HepG2 (cell line): ENCODE results near the gene TANC2. TPM values are rescaled to one million over a fixed set of nuclear protein-coding genes. Genes with fewer than 3 reads are reported as not detected.

ENCODE experiments used
- ATAC-seq: fragments of 200-7000 bp; cut with Tn5 transposase; 3 replicates; pipeline ENCODE4 v1.9.1; 2020; ENCODE audit warnings: mild to moderate bottlenecking, moderate library complexity
- BruUV-seq: library from RNA; stranded (reverse); fragments of 400-500 nt; replicated peaks from 2 replicates; lab custom pipeline; 2021; lab: Mats Ljungman, UMichigan
- CTCF ChIA-PET: fragments of 300-600 bp; formaldehyde crosslinking; extraction: SDS; loops from one replicate; lab custom pipeline; 2021; ENCODE audit warnings: low total read pairs, inconsistent platforms, low intra/inter-chr PET ratio; lab: Yijun Ruan, JAX
- POLR2A ChIA-PET: fragments of 350-600 bp; sonication (Branson Sonifier 250); formaldehyde crosslinking; loops from one replicate; lab custom pipeline; 2020; ENCODE audit warnings: antibody characterized with exemption, inconsistent platforms; lab: Yijun Ruan, JAX
- DNase-seq: peaks from one replicate; pipeline ENCODE4 v3.0.0-alpha.2; 2015; ENCODE audit warnings: low spot score
- FAIRE-seq: peaks from 3 replicates; lab custom pipeline; 2011; peaks lifted over from hg19 to GRCh38; lab: Jason Lieb, UNC
- H2AFZ ChIP-seq: one replicate; pipeline ENCODE4 v1.6.1; 2011; ENCODE audit warnings: low read length, inconsistent platforms
- H3K27ac ChIP-seq: fragments of 300-600 bp; 3 replicates; pipeline ENCODE4 v1.8.0; 2011; ENCODE audit warnings: mixed run types, mild to moderate bottlenecking, mixed read lengths, low read length, inconsistent platforms; ENCODE audit not compliant: insufficient read depth; ENCODE audit errors: extremely low read length
- H3K27me3 ChIP-seq, 2 experiments: fragments of 200-600 bp in 1 of 2; 2 replicates in 1 of 2; 3 replicates in 1 of 2; pipeline versions ENCODE4 v1.6.0 to v1.8.0; 2011; ENCODE audit warnings: low read length in 2 of 2, mild to moderate bottlenecking in 2 of 2, moderate library complexity in 2 of 2, inconsistent platforms in 1 of 2; ENCODE audit not compliant: insufficient read depth in 2 of 2, control insufficient read depth in 1 of 2
- H3K36me3 ChIP-seq, 2 experiments: fragments of 200-600 bp in 1 of 2; replicated peaks in 1 of 2; 2 replicates in 1 of 2; 3 replicates in 1 of 2; pipeline versions ENCODE4 v1.5.1 to v1.8.0; 2011; ENCODE audit warnings: low read length in 2 of 2, inconsistent platforms in 1 of 2; ENCODE audit not compliant: insufficient read depth in 2 of 2, control insufficient read depth in 1 of 2
- H3K4me1 ChIP-seq: 2 replicates; pipeline ENCODE4 v1.5.1; 2012; ENCODE audit warnings: low read length, inconsistent platforms; ENCODE audit not compliant: insufficient read depth
- H3K4me2 ChIP-seq: 2 replicates; pipeline ENCODE4 v1.6.0; 2011; ENCODE audit warnings: low read depth, low read length, inconsistent platforms
- H3K4me3 ChIP-seq, 3 experiments: fragments of 200-600 bp in 1 of 3; sonication (generic), shearing (Covaris generic) in 1 of 3; replicated peaks in 1 of 3; 2 replicates each; pipeline ENCODE4 v1.5.1; 2011 to 2016; ENCODE audit warnings: low read length in 3 of 3, inconsistent platforms in 2 of 3, low read depth in 2 of 3, mild to moderate bottlenecking in 2 of 3, control low read depth in 1 of 3, mixed read lengths in 1 of 3; ENCODE audit not compliant: insufficient read depth in 1 of 3
- H3K79me2 ChIP-seq: one replicate; pipeline ENCODE4 v1.6.1; 2011; ENCODE audit warnings: low read length, inconsistent platforms; ENCODE audit not compliant: insufficient read depth
- H3K9ac ChIP-seq: 2 replicates; pipeline ENCODE4 v1.6.0; 2011; ENCODE audit warnings: mild to moderate bottlenecking, low read depth, low read length, inconsistent platforms; ENCODE audit not compliant: insufficient read depth
- H3K9me3 ChIP-seq: 2 replicates; pipeline ENCODE4 v1.5.1; 2012; ENCODE audit warnings: mild to moderate bottlenecking, low read length
- H4K20me1 ChIP-seq: 2 replicates; pipeline ENCODE4 v1.6.0; 2011; ENCODE audit warnings: inconsistent platforms, mild to moderate bottlenecking, low read length, moderate library complexity; ENCODE audit not compliant: insufficient read depth
- CREB3 ChIP-seq: sonication (generic); formaldehyde crosslinking; IDR thresholded peaks from 2 replicates; pipeline ENCODE4 v1.5.0; 2020; ENCODE audit warnings: missing genetic modification reagents
- KDM4B ChIP-seq: sonication (generic); formaldehyde crosslinking; IDR thresholded peaks from 2 replicates; pipeline ENCODE4 v1.4.0; 2020; ENCODE audit warnings: missing genetic modification reagents
- PRDM10 ChIP-seq: sonication (generic); formaldehyde crosslinking; IDR thresholded peaks from 2 replicates; pipeline ENCODE4 v1.4.0; 2020; ENCODE audit warnings: low read depth, missing genetic modification reagents
- ZBTB34 ChIP-seq: sonication (generic); formaldehyde crosslinking; IDR thresholded peaks from 2 replicates; pipeline ENCODE4 v1.8.0; 2022; ENCODE audit warnings: mild to moderate bottlenecking, missing genetic modification reagents
- ZBTB43 ChIP-seq: sonication (generic); formaldehyde crosslinking; conservative IDR thresholded peaks from 2 replicates; pipeline ENCODE4 v1.4.0; 2020; ENCODE audit warnings: missing genetic modification reagents
- ZFP36 ChIP-seq: fragments of 150-350 bp; IDR thresholded peaks from 2 replicates; pipeline ENCODE4 v1.6.1; 2018; ENCODE audit warnings: borderline replicate concordance, low read length, low read depth; ENCODE audit not compliant: partially characterized antibody
- ZNF160 ChIP-seq: sonication (generic); formaldehyde crosslinking; IDR thresholded peaks from 2 replicates; pipeline ENCODE4 v1.8.0; 2022; ENCODE audit warnings: mild to moderate bottlenecking, inconsistent platforms, missing genetic modification reagents
- ZNF343 ChIP-seq: sonication (generic); formaldehyde crosslinking; IDR thresholded peaks from 2 replicates; pipeline ENCODE4 v1.4.0; 2020; ENCODE audit warnings: mild to moderate bottlenecking, missing genetic modification reagents
- ZNF414 ChIP-seq: sonication (generic); formaldehyde crosslinking; IDR thresholded peaks from 2 replicates; pipeline ENCODE4 v1.5.0; 2020; ENCODE audit warnings: missing genetic modification reagents
- ZNF430 ChIP-seq: sonication (generic); formaldehyde crosslinking; IDR thresholded peaks from 2 replicates; pipeline ENCODE4 v1.9.0; 2021; ENCODE audit warnings: mild to moderate bottlenecking, missing genetic modification reagents
- ZNF564 ChIP-seq: sonication (generic); formaldehyde crosslinking; IDR thresholded peaks from 2 replicates; pipeline ENCODE4 v1.8.1; 2023; ENCODE audit warnings: mild to moderate bottlenecking, missing genetic modification reagents
- ZNF788 ChIP-seq: sonication (generic); formaldehyde crosslinking; IDR thresholded peaks from 2 replicates; pipeline ENCODE4 v1.5.0; 2020; ENCODE audit warnings: mild to moderate bottlenecking, missing genetic modification reagents, borderline replicate concordance
- ZNF839 ChIP-seq: sonication (generic); formaldehyde crosslinking; IDR thresholded peaks from 2 replicates; pipeline ENCODE4 v1.4.0; 2020; ENCODE audit warnings: missing genetic modification reagents, mild to moderate bottlenecking, borderline replicate concordance
- WGBS: methylation state at CpG from one replicate; pipeline ENCODE4 v1.1.6; 2017; ENCODE audit warnings: low lambda C conversion rate; 5-methylcytosine and 5-hydroxymethylcytosine counted together
- in situ Hi-C: cut with HindIII; loops from 2 replicates; pipeline ENCODE4 v1.10.0; 2017; ENCODE audit warnings: low pct_unique_long_range_greater_than_20kb; ENCODE audit not compliant: extremely low pct_ligation_motif_present
- intact Hi-C: fragments of 100-400 bp; cut with micrococcal nuclease; formaldehyde crosslinking; loops from one replicate; pipeline ENCODE4 v1.10.0; 2022; ENCODE audit not compliant: unreplicated experiment
- polyA plus RNA-seq, 8 experiments: library from polyadenylated mRNA; depleted of rRNA in 3 of 8; stranded (reverse) in 7 of 8; unstranded in 1 of 8; fragments of >200 nt; fragmentation: Illumina TruSeq in 4 of 8; extraction: Trizol in 4 of 8; gene quantifications; 2 replicates each; pipeline versions ENCODE4 v1.2.1 to v1.2.3, GENCODE V29; 2011 to 2016; ENCODE audit warnings: low read depth in 4 of 8, missing spikeins in 1 of 8, mixed read lengths in 1 of 8; ENCODE audit not compliant: insufficient read depth in 1 of 8
- total RNA-seq, 5 experiments: library from RNA; depleted of rRNA; stranded (reverse); fragments of >200 nt; fragmentation: Illumina TruSeq; extraction: Trizol; gene quantifications; 2 replicates each; pipeline ENCODE4 v1.2.3, GENCODE V29; 2016; ENCODE audit warnings: low read depth in 1 of 5

Gene TANC2
- total and polyA plus RNA-seq, 2 of the 13 experiments (the other 11 are each of a cell fraction or from before 2014, with no cell fraction given) = 0.08 to 0.20 TPM

- in situ Hi-C loops = no loop called here
- CTCF ChIA-PET = no interaction called here
- POLR2A ChIA-PET = no interaction called here
- no peak for FAIRE-seq
- no peak for TF ChIP-seq ZNF160 (CRISPR knock-in tag)
- no peak for TF ChIP-seq ZBTB34 (CRISPR knock-in tag)
- no peak for TF ChIP-seq KDM4B (CRISPR knock-in tag)
- TF ChIP-seq CREB3 (CRISPR knock-in tag) = no peak
- TF ChIP-seq ZBTB43 (CRISPR knock-in tag) = no peak
- TF ChIP-seq ZNF414 (CRISPR knock-in tag) = no peak
- no peak for TF ChIP-seq ZNF430
- no peak for TF ChIP-seq ZNF788 (CRISPR knock-in tag)
- no peak for TF ChIP-seq ZFP36
- no peak for TF ChIP-seq PRDM10 (CRISPR knock-in tag)
- TF ChIP-seq ZNF839 (CRISPR knock-in tag) = no peak
- TF ChIP-seq ZNF343 = no peak
- no peak for TF ChIP-seq ZNF564 (CRISPR knock-in tag)
- ATAC-seq = no peak
- intact Hi-C loops = no loop called here
- Histone ChIP-seq H2AFZ (no peak overlapping the region), H3K9ac (no peak overlapping the region), H3K9me3 (no peaks in the 10 kb centered on the region), H3K27ac (no peak overlapping the region), H4K20me1 (no peaks in the 10 kb centered on the region), H3K4me3 (no peak overlapping the region), H3K27me3 (no peaks in the 10 kb centered on the region; a peak in 2 of 5 replicates), H3K79me2 (no peaks in the 10 kb centered on the region), H3K36me3 (no peaks in the 10 kb centered on the region), H3K4me2 (no peak overlapping the region), H3K4me1 (no peaks in the 10 kb centered on the region)
- 17% methylated on average over 4 of the region's 4 CpGs for WGBS
- no TSS peak for BruUV-seq
- DNase-seq = no peak
Observed at GRCh38 chr17:63015824-63016223, 49.8 kb downstream of the TANC2 start.
